SK-N-SH (cell line): ENCODE data around the gene HOXC13. TPM values are rescaled to one million over a fixed set of nuclear protein-coding genes. Genes with fewer than 3 reads are reported as not detected.

Experiments
- CTCF ChIA-PET: fragments of 300-600, 350-600 bp; formaldehyde crosslinking; extraction: SDS; loops from one replicate; lab custom pipeline; 2021; lab: Yijun Ruan, JAX
- POLR2A ChIA-PET: fragments of 350-600 bp; sonication (Branson Sonifier 250); formaldehyde crosslinking; extraction: SDS; loops from one replicate; lab custom pipeline; 2020; ENCODE audit warnings: antibody characterized with exemption, inconsistent platforms; lab: Yijun Ruan, JAX
- DNase-seq: peaks from one replicate; pipeline ENCODE4 v3.0.0; 2012
- H2AFZ ChIP-seq: fragments of 200-600 bp; sonication (generic); 2 replicates; pipeline ENCODE4 v1.8.1; 2016; ENCODE audit warnings: antibody characterized with exemption, mild to moderate bottlenecking, low read depth
- H3F3A ChIP-seq: fragments of 200-600 bp; sonication (generic); replicated peaks from 2 replicates; pipeline ENCODE3; 2016; ENCODE audit warnings: antibody characterized with exemption, mild to moderate bottlenecking; ENCODE audit not compliant: insufficient read depth
- H3K27ac ChIP-seq, 2 experiments: fragments of 200-500 bp in 1 of 2; fragments of 200-600 bp in 1 of 2; sonication (Bioruptor generic) in 1 of 2; sonication (generic), shearing (Covaris generic) in 1 of 2; 2 replicates each; pipeline versions ENCODE4 v1.5.1 to v1.6.1; 2014 to 2016; ENCODE audit warnings: low read depth in 2 of 2, inconsistent platforms in 1 of 2, low read length in 1 of 2, mild to moderate bottlenecking in 1 of 2, mixed read lengths in 1 of 2
- H3K27me3 ChIP-seq: fragments of 200-600 bp; sonication (generic), shearing (Covaris generic); 2 replicates; pipeline ENCODE4 v1.6.1; 2016; ENCODE audit warnings: mixed run types; ENCODE audit not compliant: insufficient read depth
- H3K36me3 ChIP-seq, 2 experiments: fragments of 200-500 bp in 1 of 2; fragments of 200-600 bp in 1 of 2; sonication (Bioruptor generic) in 1 of 2; sonication (generic) in 1 of 2; replicated peaks in 1 of 2; 2 replicates each; pipeline versions ENCODE3 to v1.5.1; 2014 to 2016; ENCODE audit warnings: low read length in 1 of 2, mild to moderate bottlenecking in 1 of 2; ENCODE audit not compliant: insufficient read depth in 2 of 2, control insufficient read depth in 1 of 2
- H3K4me1 ChIP-seq, 2 experiments: fragments of 200-500 bp in 1 of 2; fragments of 200-600 bp in 1 of 2; sonication (Bioruptor generic) in 1 of 2; sonication (generic), shearing (Covaris generic) in 1 of 2; 2 replicates each; pipeline versions ENCODE4 v1.5.1 to v1.6.1; 2014 to 2016; ENCODE audit warnings: low read depth in 1 of 2, low read length in 1 of 2, mixed run types in 1 of 2; ENCODE audit not compliant: insufficient read depth in 2 of 2, control insufficient read depth in 1 of 2
- H3K4me2 ChIP-seq: fragments of 200-600 bp; sonication (generic), shearing (Covaris generic); 2 replicates; pipeline ENCODE4 v1.6.1; 2017; ENCODE audit warnings: mixed run types
- H3K4me3 ChIP-seq, 2 experiments: fragments of 200-500 bp in 1 of 2; fragments of 200-600 bp in 1 of 2; sonication (Bioruptor generic) in 1 of 2; sonication (generic), shearing (Covaris generic) in 1 of 2; 2 replicates each; pipeline versions ENCODE4 v1.5.1 to v1.8.1; 2014 to 2016; ENCODE audit warnings: low read depth in 2 of 2, inconsistent platforms in 1 of 2, low read length in 1 of 2, mild to moderate bottlenecking in 1 of 2, mixed read lengths in 1 of 2, moderate library complexity in 1 of 2
- H3K79me2 ChIP-seq: fragments of 200-600 bp; sonication (generic); 2 replicates; pipeline ENCODE4 v1.8.1; 2017; ENCODE audit warnings: mild to moderate bottlenecking; ENCODE audit not compliant: insufficient read depth
- H3K9ac ChIP-seq: fragments of 200-600 bp; sonication (generic); 2 replicates; pipeline ENCODE4 v1.6.1; 2017; ENCODE audit warnings: mixed run types
- H3K9me2 ChIP-seq: fragments of 200-600 bp; sonication (generic); 2 replicates; pipeline ENCODE4 v1.6.1; 2017; ENCODE audit warnings: mixed run types
- H3K9me3 ChIP-seq: fragments of 200-600 bp; sonication (generic); 2 replicates; pipeline ENCODE4 v1.6.1; 2017; ENCODE audit warnings: mixed run types, mild to moderate bottlenecking, moderate library complexity
- H4K20me1 ChIP-seq: fragments of 200-600 bp; sonication (generic); 2 replicates; pipeline ENCODE4 v1.6.1; 2017; ENCODE audit warnings: mild to moderate bottlenecking, mixed run types; ENCODE audit not compliant: insufficient read depth
- CHD2 ChIP-seq: fragments of 150-350 bp; IDR thresholded peaks from 2 replicates; pipeline ENCODE4 v1.6.1; 2018; ENCODE audit warnings: low read length; ENCODE audit not compliant: partially characterized antibody
- EP300 ChIP-seq, 2 experiments: IDR thresholded peaks; 2 replicates each; pipeline versions ENCODE4 v1.4.0 to v1.6.1; 2012; ENCODE audit warnings: borderline replicate concordance in 1 of 2, low read depth in 1 of 2, low read length in 1 of 2
- EZH2phosphoT487 ChIP-seq: fragments of 200-600 bp; sonication (generic); IDR thresholded peaks from 2 replicates; pipeline ENCODE4 v1.6.1; 2017; ENCODE audit warnings: low read depth, mixed run types, mild to moderate bottlenecking, antibody characterized with exemption, moderate library complexity, borderline replicate concordance
- GABPA ChIP-seq: IDR thresholded peaks from 2 replicates; pipeline ENCODE4 v1.4.0; 2012; ENCODE audit warnings: low read depth, mild to moderate bottlenecking
- GATA2 ChIP-seq: sonication (generic); formaldehyde crosslinking; IDR thresholded peaks from 2 replicates; pipeline ENCODE4 v1.5.0; 2020; ENCODE audit warnings: mild to moderate bottlenecking, missing genetic modification reagents
- JUND ChIP-seq: IDR thresholded peaks from 2 replicates; pipeline ENCODE4 v1.4.0; 2012
- MAX ChIP-seq: IDR thresholded peaks from 2 replicates; pipeline ENCODE4 v1.4.0; 2012; ENCODE audit warnings: low read depth
- MXI1 ChIP-seq: IDR thresholded peaks from 2 replicates; pipeline ENCODE4 v1.6.1; 2012; ENCODE audit warnings: mild to moderate bottlenecking, low read depth, low read length, improper control_type of control experiment
- NRF1 ChIP-seq: IDR thresholded peaks from 2 replicates; pipeline ENCODE4 v1.6.1; 2012; ENCODE audit warnings: low read depth, mild to moderate bottlenecking, low read length
- POLR2AphosphoS5 ChIP-seq: IDR thresholded peaks from 2 replicates; pipeline ENCODE4 v1.6.1; 2012; ENCODE audit warnings: low read depth, low read length
- RFX5 ChIP-seq: IDR thresholded peaks from 2 replicates; pipeline ENCODE4 v1.6.1; 2012; ENCODE audit warnings: mild to moderate bottlenecking, improper control_type of control experiment, low read length
- SIN3A ChIP-seq: IDR thresholded peaks from 2 replicates; pipeline ENCODE4 v1.6.1; 2012; ENCODE audit warnings: low read depth, mild to moderate bottlenecking, low read length, moderate library complexity, borderline replicate concordance
- SMC3 ChIP-seq: IDR thresholded peaks from 2 replicates; pipeline ENCODE4 v1.6.1; 2012; ENCODE audit warnings: low read depth, low read length, improper control_type of control experiment
- TAF1 ChIP-seq: IDR thresholded peaks from 2 replicates; pipeline ENCODE4 v1.6.1; 2012; ENCODE audit warnings: low read depth, mild to moderate bottlenecking, low read length, moderate library complexity, borderline replicate concordance
- USF1 ChIP-seq: IDR thresholded peaks from 2 replicates; pipeline ENCODE4 v1.4.0; 2012; ENCODE audit warnings: low read depth, borderline replicate concordance
- USF2 ChIP-seq: fragments of 150-350 bp; IDR thresholded peaks from 2 replicates; pipeline ENCODE4 v1.6.1; 2017; ENCODE audit warnings: antibody characterized with exemption, low read length, low read depth, borderline replicate concordance
- WGBS: methylation state at CpG from one replicate; pipeline ENCODE4 v1.1.6; 2017; ENCODE audit warnings: low lambda C conversion rate; 5-methylcytosine and 5-hydroxymethylcytosine counted together
- polyA plus RNA-seq, 3 experiments: library from polyadenylated mRNA; depleted of rRNA; stranded (reverse); fragments of >200 nt; gene quantifications; 2 replicates each; pipeline ENCODE4 v1.2.3, GENCODE V29; 2012

Gene HOXC13
- polyA plus RNA-seq, 1 of the 3 experiments (the other 2 are of a cell fraction), result not detected

- Histone ChIP-seq H3K9me3 (no peaks in the 10 kb centered on the region), H3K27me3 (peaks cover 99% of the 10 kb centered on the region), H3K9me2 (no peaks in the 10 kb centered on the region), H3K27ac (no peak overlapping the region), H2AFZ (no peak overlapping the region), H3F3A (no peaks in the 10 kb centered on the region), H3K4me2 (no peak overlapping the region), H3K79me2 (no peaks in the 10 kb centered on the region), H3K36me3 (no peaks in the 10 kb centered on the region), H3K4me1 (no peaks in the 10 kb centered on the region; a peak in 1 of 4 replicates), H3K9ac (no peak overlapping the region), H4K20me1 (0 out of 2 replicates have a peak, but pooled peaks cover 4% of the 10 kb centered on the region), H3K4me3 (no peak overlapping the region)
- ChIA-PET CTCF (no interaction called here), POLR2A (no interaction called here)
- no peak for TF ChIP-seq RFX5
- DNase-seq, result no peak
These were observed 9.1 kb downstream of the HOXC13 start for GRCh38 chr12:53947743-53948142.

- no peak overlapping the region for H3K27ac ChIP-seq
- no peaks in the 10 kb centered on the region for H3K36me3 ChIP-seq
- POLR2A ChIA-PET, result no interaction called here
- no peaks in the 10 kb centered on the region for H3K9me3 ChIP-seq
- WGBS, result 26% methylated on average over 6 of the region's 9 CpGs
- CTCF ChIA-PET, result interaction anchor here (0.6 to 1.4 kb wide), 5 partner anchors 8 to 266 kb away, joined by 3 read pairs; partner anchors contain the start of gene HOXC10
- H3K4me2 ChIP-seq, result no peak overlapping the region
- no peak for DNase-seq
- H3K79me2 ChIP-seq, result no peaks in the 10 kb centered on the region
- H4K20me1 ChIP-seq, result peaks cover 10% of the 10 kb centered on the region; the same call in 1 of the 2 replicates
- H3F3A ChIP-seq, result no peaks in the 10 kb centered on the region
- peaks cover 99% of the 10 kb centered on the region for H3K27me3 ChIP-seq
- no peak overlapping the region for H3K9ac ChIP-seq
- H2AFZ ChIP-seq, result no peak overlapping the region
- no peaks in the 10 kb centered on the region; a peak in 1 of 4 replicates for H3K4me1 ChIP-seq
- H3K9me2 ChIP-seq, result no peaks in the 10 kb centered on the region
- no peak for TF ChIP-seq SMC3
- TF ChIP-seq USF1, result no peak
- no peak for TF ChIP-seq USF2
- TF ChIP-seq POLR2AphosphoS5, result no peak
- no peak for TF ChIP-seq JUND
- TF ChIP-seq MAX, result no peak
- no peak for TF ChIP-seq MXI1
- no peak for TF ChIP-seq GATA2
- TF ChIP-seq GABPA, result no peak
- TF ChIP-seq EZH2phosphoT487, result no peak
- no peak for TF ChIP-seq SIN3A
- TF ChIP-seq EP300 (IDR thresholded peaks at IDR 0.05; ENCODE audit: borderline replicate concordance in 1 of 2, low read depth in 1 of 2, low read length in 1 of 2), result no peak
- no peak for TF ChIP-seq NRF1
- TF ChIP-seq RFX5, result no peak
- TF ChIP-seq TAF1, result no peak
- no peak for TF ChIP-seq CHD2
- no peak overlapping the region for H3K4me3 ChIP-seq
These were observed 10.3 kb downstream of the HOXC13 start for GRCh38 chr12:53948650-53949593.
